K562 (cell line): ENCODE results near the gene ORC5. TPM values are rescaled to one million over a fixed set of nuclear protein-coding genes. Genes with fewer than 3 reads are reported as not detected.
A peak's percentile ranks its signal among the peaks of the same experiment; 100 is the strongest.

Experiments
- BACH1 ChIP-seq: fragments of 200-800 bp; sonication (Bioruptor generic); IDR thresholded peaks from 2 replicates; pipeline ENCODE4 v1.6.1; 2016; ENCODE audit warnings: missing genetic modification characterization, missing compliant biosample characterization
- BDP1 ChIP-seq: IDR thresholded peaks from 3 replicates; pipeline ENCODE4 v1.6.1; 2011; ENCODE audit not compliant: insufficient read length, insufficient read depth
- CHCHD3 ChIP-seq: fragments of 250-450 bp; sonication (Bioruptor Pico); IDR thresholded peaks from 2 replicates; pipeline ENCODE4 v2.1.2; 2022; ENCODE audit warnings: mild to moderate bottlenecking
- EGR1 ChIP-seq: fragments of 450-650 bp; conservative IDR thresholded peaks from 2 replicates; pipeline ENCODE4 v1.6.1; 2017; ENCODE audit warnings: mild to moderate bottlenecking
- NR2C2 ChIP-seq, 2 experiments: fragments of 200-800 bp in 1 of 2; sonication (Bioruptor generic) in 1 of 2; sonication (generic) in 1 of 2; formaldehyde crosslinking in 1 of 2; IDR thresholded peaks; 2 replicates each; pipeline versions ENCODE4 v1.6.1 to v1.8.0; 2016 to 2022; ENCODE audit warnings: mild to moderate bottlenecking in 1 of 2, missing compliant biosample characterization in 1 of 2, missing genetic modification characterization in 1 of 2, missing genetic modification reagents in 1 of 2
- NR2F6 ChIP-seq: fragments of 450-650 bp; formaldehyde crosslinking; IDR thresholded peaks from 2 replicates; pipeline ENCODE4 v1.4.0; 2020; ENCODE audit warnings: mild to moderate bottlenecking
- RBM14 ChIP-seq: fragments of 200-400 bp; formaldehyde crosslinking; IDR thresholded peaks from 2 replicates; pipeline ENCODE4 v1.6.1; 2018; ENCODE audit warnings: low read depth, mild to moderate bottlenecking, low read length, moderate library complexity, borderline replicate concordance; ENCODE audit not compliant: insufficient read depth
- RNF219 ChIP-seq: fragments of 250-450 bp; sonication (Bioruptor Pico); IDR thresholded peaks from 2 replicates; pipeline ENCODE4 v1.5.0; 2022; ENCODE audit warnings: mild to moderate bottlenecking
- SMAD3 ChIP-seq: fragments of 450-650 bp; formaldehyde crosslinking; conservative IDR thresholded peaks from 2 replicates; pipeline ENCODE4 v1.4.0; 2020; ENCODE audit warnings: mild to moderate bottlenecking
- SMARCA4 ChIP-seq: fragments of 450-650 bp; IDR thresholded peaks from 2 replicates; pipeline ENCODE4 v1.6.1; 2016
- SRSF7 ChIP-seq: fragments of 200-400 bp; formaldehyde crosslinking; optimal IDR thresholded peaks from 2 replicates; pipeline ENCODE3; 2017; ENCODE audit warnings: mild to moderate bottlenecking, low read depth, low read length
- THAP12 ChIP-seq: fragments of 250-450 bp; sonication (Bioruptor Pico); IDR thresholded peaks from 2 replicates; pipeline ENCODE4 v1.9.0; 2021; ENCODE audit warnings: mild to moderate bottlenecking, inconsistent platforms
- ZBTB5 ChIP-seq: fragments of 450-650 bp; IDR thresholded peaks from 2 replicates; pipeline ENCODE4 v1.6.1; 2017; ENCODE audit warnings: antibody characterized with exemption
- ZNF75A ChIP-seq: fragments of 450-650 bp; formaldehyde crosslinking; IDR thresholded peaks from 2 replicates; pipeline ENCODE4 v1.4.0; 2020; ENCODE audit warnings: mild to moderate bottlenecking
- polyA plus RNA-seq, 8 experiments: library from polyadenylated mRNA; depleted of rRNA in 4 of 8; stranded (reverse) in 5 of 8; unstranded in 3 of 8; fragments of >200 nt; fragmentation: Nextera tagmentation in 2 of 8; fragmentation: Illumina TruSeq in 1 of 8; extraction: Ambion mirVana in 2 of 8; extraction: Trizol in 1 of 8; gene quantifications; 2 replicates each; pipeline versions ENCODE4 v1.2.1 to v1.2.3, GENCODE V29; 2011 to 2014; ENCODE audit warnings: inconsistent platforms in 1 of 8, missing spikeins in 1 of 8
- total RNA-seq, 7 experiments: library from RNA; depleted of rRNA in 6 of 7; stranded (reverse); fragments of >200 nt in 6 of 7; fragmentation: Illumina TruSeq in 2 of 7; extraction: Trizol in 2 of 7; gene quantifications; 2 replicates each; pipeline versions ENCODE4 v1.2.1 to v1.2.3, GENCODE V29; 2011 to 2021; ENCODE audit warnings: low replicate concordance in 1 of 7
- TF ChIP-seq, protein P1 (sequence below): sonication (generic); formaldehyde crosslinking; IDR thresholded peaks from 2 replicates; pipeline ENCODE4 v1.4.0; 2020; ENCODE audit warnings: mild to moderate bottlenecking, missing genetic modification reagents
- TF ChIP-seq, protein P2 (sequence below): IDR thresholded peaks from 3 replicates; pipeline ENCODE4 v1.6.1; 2011; ENCODE audit warnings: borderline replicate concordance, mild to moderate bottlenecking; ENCODE audit not compliant: insufficient read length, insufficient read depth
- TF ChIP-seq, protein P3 (sequence below): IDR thresholded peaks from 2 replicates; pipeline ENCODE4 v1.6.1; 2012; ENCODE audit warnings: low read depth, low read length, improper control_type of control experiment, borderline replicate concordance

Gene ORC5
- total and polyA plus RNA-seq, 9 of the 15 experiments (the other 6 are each of a cell fraction or from before 2014, with no cell fraction given): 29.8 to 136 (median 54.8) TPM

DNA sequence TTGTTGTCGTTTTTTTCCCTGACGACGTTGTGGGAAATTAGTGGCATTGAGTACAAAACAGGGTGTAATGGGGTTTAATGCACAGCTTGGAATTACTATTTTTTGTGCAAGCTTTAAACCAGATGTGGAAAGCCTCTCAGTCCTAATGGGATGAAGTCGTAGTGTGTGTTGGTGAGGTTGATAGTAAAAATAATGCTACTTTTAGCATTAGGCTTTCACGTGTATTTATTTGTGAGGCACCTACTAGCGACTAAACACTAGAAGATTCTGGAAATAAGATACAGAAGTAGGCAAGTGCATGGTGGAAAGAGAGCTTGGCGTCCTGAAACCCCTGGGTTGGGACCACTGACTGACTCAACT, 588 bp upstream of the ORC5 start (continued):
- TF ChIP-seq, protein P1, sequence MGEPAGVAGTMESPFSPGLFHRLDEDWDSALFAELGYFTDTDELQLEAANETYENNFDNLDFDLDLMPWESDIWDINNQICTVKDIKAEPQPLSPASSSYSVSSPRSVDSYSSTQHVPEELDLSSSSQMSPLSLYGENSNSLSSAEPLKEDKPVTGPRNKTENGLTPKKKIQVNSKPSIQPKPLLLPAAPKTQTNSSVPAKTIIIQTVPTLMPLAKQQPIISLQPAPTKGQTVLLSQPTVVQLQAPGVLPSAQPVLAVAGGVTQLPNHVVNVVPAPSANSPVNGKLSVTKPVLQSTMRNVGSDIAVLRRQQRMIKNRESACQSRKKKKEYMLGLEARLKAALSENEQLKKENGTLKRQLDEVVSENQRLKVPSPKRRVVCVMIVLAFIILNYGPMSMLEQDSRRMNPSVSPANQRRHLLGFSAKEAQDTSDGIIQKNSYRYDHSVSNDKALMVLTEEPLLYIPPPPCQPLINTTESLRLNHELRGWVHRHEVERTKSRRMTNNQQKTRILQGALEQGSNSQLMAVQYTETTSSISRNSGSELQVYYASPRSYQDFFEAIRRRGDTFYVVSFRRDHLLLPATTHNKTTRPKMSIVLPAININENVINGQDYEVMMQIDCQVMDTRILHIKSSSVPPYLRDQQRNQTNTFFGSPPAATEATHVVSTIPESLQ: no peak
- TF ChIP-seq, protein P2, sequence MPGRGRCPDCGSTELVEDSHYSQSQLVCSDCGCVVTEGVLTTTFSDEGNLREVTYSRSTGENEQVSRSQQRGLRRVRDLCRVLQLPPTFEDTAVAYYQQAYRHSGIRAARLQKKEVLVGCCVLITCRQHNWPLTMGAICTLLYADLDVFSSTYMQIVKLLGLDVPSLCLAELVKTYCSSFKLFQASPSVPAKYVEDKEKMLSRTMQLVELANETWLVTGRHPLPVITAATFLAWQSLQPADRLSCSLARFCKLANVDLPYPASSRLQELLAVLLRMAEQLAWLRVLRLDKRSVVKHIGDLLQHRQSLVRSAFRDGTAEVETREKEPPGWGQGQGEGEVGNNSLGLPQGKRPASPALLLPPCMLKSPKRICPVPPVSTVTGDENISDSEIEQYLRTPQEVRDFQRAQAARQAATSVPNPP: no peak
- TF ChIP-seq ZBTB5: no peak
- TF ChIP-seq SMAD3 (CRISPR knock-in tag): no peak
- TF ChIP-seq, protein P3, sequence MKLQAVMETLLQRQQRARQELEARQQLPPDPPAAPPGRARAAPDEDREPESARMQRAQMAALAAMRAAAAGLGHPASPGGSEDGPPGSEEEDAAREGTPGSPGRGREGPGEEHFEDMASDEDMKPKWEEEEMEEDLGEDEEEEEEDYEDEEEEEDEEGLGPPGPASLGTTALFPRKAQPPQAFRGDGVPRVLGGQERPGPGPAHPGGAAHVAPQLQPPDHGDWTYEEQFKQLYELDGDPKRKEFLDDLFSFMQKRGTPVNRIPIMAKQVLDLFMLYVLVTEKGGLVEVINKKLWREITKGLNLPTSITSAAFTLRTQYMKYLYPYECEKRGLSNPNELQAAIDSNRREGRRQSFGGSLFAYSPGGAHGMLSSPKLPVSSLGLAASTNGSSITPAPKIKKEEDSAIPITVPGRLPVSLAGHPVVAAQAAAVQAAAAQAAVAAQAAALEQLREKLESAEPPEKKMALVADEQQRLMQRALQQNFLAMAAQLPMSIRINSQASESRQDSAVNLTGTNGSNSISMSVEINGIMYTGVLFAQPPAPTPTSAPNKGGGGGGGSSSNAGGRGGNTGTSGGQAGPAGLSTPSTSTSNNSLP: no peak
- no peak for TF ChIP-seq CHCHD3 (CRISPR knock-in tag)
- no peak for TF ChIP-seq RNF219 (CRISPR knock-in tag)
- no peak for TF ChIP-seq EGR1
- TF ChIP-seq BDP1: no peak
- TF ChIP-seq SRSF7: no peak
- TF ChIP-seq NR2F6: no peak
- TF ChIP-seq SMARCA4: 0 out of 2 replicates have a peak, but pooled peaks have one; percentile 14
- TF ChIP-seq THAP12 (CRISPR knock-in tag): no peak
- TF ChIP-seq NR2C2 (CRISPR knock-in tag; IDR thresholded peaks at IDR 0.05): no peak
- TF ChIP-seq NR2C2 (tag; IDR thresholded peaks at IDR 0.05): peak; percentile 9; the same call in 1 of the 2 replicates
- TF ChIP-seq RBM14: no peak
- no peak for TF ChIP-seq BACH1 (tag)
- no peak for TF ChIP-seq ZNF75A (CRISPR knock-in tag)
